PFSK-1 (cell line): Measurements from ENCODE around the gene MCFD2.

ENCODE experiments used
- FOXP2 ChIP-seq: optimal IDR thresholded peaks from 2 replicates; pipeline ENCODE3; 2011; ENCODE audit warnings: borderline replicate concordance, control low read depth, inconsistent platforms; ENCODE audit not compliant: insufficient read depth; ENCODE audit errors: extremely low read length, extremely low read depth
- POLR2AphosphoS5 ChIP-seq: IDR thresholded peaks from 2 replicates; pipeline ENCODE4 v1.6.1; 2012; ENCODE audit warnings: low read depth, mild to moderate bottlenecking, control low read depth, low read length, moderate library complexity
- SIN3A ChIP-seq: IDR thresholded peaks from 2 replicates; pipeline ENCODE4 v1.6.1; 2012; ENCODE audit warnings: mild to moderate bottlenecking, low read length, moderate library complexity, borderline replicate concordance; ENCODE audit not compliant: insufficient read depth
- TAF1 ChIP-seq: IDR thresholded peaks from 2 replicates; pipeline ENCODE4 v1.6.1; 2012; ENCODE audit warnings: low read length, control low read depth, borderline replicate concordance; ENCODE audit not compliant: insufficient read depth
- TF ChIP-seq, protein P1 (sequence below), 2 experiments: IDR thresholded peaks; 2 replicates each; pipeline versions ENCODE4 v1.6.1 to v1.8.0; 2011 to 2012; ENCODE audit warnings: low read depth in 2 of 2, low read length in 2 of 2, control low read depth in 1 of 2, inconsistent platforms in 1 of 2, mild to moderate bottlenecking in 1 of 2, moderate library complexity in 1 of 2; ENCODE audit not compliant: insufficient read depth in 1 of 2

MCFD2 gene

DNA sequence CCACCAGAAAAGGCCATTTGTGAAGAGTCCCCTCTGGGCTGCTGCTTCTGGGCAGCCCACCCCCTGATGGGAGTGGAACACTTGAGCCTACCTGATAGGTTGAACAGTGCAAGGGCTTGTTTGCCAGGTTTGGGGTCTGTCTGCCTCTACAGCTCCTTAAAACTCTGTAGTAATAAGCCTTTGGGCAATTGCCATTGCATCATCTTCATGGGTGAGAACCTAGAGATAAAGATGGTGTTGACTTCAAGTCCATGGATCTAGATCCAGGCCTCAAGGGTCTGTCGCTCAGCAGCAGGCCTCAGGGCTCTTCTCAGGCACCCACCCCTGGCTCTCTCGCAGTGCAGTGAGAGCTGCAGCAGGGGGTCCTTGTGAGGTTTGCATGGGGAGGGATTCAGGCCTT lies 47.1 kb upstream of the MCFD2 start:
- TF ChIP-seq SIN3A (no peak), POLR2AphosphoS5 (no peak), FOXP2 (no peak), TAF1 (no peak)
- TF ChIP-seq, protein P1, sequence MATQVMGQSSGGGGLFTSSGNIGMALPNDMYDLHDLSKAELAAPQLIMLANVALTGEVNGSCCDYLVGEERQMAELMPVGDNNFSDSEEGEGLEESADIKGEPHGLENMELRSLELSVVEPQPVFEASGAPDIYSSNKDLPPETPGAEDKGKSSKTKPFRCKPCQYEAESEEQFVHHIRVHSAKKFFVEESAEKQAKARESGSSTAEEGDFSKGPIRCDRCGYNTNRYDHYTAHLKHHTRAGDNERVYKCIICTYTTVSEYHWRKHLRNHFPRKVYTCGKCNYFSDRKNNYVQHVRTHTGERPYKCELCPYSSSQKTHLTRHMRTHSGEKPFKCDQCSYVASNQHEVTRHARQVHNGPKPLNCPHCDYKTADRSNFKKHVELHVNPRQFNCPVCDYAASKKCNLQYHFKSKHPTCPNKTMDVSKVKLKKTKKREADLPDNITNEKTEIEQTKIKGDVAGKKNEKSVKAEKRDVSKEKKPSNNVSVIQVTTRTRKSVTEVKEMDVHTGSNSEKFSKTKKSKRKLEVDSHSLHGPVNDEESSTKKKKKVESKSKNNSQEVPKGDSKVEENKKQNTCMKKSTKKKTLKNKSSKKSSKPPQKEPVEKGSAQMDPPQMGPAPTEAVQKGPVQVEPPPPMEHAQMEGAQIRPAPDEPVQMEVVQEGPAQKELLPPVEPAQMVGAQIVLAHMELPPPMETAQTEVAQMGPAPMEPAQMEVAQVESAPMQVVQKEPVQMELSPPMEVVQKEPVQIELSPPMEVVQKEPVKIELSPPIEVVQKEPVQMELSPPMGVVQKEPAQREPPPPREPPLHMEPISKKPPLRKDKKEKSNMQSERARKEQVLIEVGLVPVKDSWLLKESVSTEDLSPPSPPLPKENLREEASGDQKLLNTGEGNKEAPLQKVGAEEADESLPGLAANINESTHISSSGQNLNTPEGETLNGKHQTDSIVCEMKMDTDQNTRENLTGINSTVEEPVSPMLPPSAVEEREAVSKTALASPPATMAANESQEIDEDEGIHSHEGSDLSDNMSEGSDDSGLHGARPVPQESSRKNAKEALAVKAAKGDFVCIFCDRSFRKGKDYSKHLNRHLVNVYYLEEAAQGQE (IDR thresholded peaks at IDR 0.05; ENCODE audit: insufficient read depth in 1 of 2, low read depth in 2 of 2, low read length in 2 of 2) = no peak

DNA sequence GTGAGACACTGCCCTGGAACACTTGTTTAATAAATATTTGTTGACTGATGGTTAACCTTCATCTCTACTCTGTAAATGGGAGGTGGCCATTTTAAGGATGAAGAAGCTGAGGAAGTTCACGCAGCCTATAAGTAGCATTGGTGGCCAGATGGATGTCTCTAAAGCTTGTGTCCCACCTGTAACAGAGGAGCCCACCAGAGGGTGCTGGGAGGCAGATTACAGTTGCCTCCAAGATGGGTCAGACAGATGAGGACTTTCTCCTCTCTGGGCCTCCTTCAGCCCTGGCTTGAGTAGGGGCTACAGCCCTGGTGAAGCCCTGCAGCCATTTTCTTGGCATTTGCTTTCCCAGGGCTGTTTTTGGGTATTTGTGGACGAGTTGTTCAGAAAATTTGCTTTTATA lies 45.0 kb upstream of the MCFD2 start:
- TF ChIP-seq SIN3A = no peak

DNA sequence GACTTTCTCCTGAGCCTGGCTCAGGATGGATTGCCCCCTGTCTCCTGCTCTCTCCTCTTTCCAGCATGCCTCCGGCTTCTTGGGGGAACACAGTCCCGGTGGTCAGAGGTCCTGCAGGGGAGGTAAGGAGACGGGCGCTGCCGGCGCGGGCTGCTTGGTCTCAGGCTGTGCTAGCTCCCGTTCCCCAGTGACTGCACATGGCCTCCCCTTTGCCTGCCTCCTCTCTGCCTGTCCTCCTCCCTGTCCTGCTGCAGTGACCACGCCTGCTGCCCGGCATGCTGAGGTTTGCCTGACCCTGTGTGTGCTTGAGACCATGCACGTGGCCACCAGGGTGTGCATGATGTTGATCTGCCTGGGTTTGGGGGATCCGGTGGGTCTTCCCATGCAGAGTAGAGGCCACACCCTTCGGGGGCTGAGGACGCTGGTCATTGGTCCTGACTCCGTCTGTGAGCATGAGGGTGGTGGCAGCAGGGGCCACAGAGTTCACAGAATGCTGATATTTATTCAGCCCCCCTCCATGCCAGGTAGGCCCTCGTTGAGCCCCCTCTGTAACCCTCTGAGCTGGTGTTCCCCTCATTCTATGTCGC lies 42.9 kb upstream of the MCFD2 start:
- TF ChIP-seq, protein P1 (IDR thresholded peaks at IDR 0.05; ENCODE audit: insufficient read depth in 1 of 2, low read depth in 2 of 2, low read length in 2 of 2) = no peak
- TF ChIP-seq POLR2AphosphoS5 = no peak
- TF ChIP-seq SIN3A = no peak
- no peak for TF ChIP-seq TAF1
- TF ChIP-seq FOXP2 = no peak

DNA sequence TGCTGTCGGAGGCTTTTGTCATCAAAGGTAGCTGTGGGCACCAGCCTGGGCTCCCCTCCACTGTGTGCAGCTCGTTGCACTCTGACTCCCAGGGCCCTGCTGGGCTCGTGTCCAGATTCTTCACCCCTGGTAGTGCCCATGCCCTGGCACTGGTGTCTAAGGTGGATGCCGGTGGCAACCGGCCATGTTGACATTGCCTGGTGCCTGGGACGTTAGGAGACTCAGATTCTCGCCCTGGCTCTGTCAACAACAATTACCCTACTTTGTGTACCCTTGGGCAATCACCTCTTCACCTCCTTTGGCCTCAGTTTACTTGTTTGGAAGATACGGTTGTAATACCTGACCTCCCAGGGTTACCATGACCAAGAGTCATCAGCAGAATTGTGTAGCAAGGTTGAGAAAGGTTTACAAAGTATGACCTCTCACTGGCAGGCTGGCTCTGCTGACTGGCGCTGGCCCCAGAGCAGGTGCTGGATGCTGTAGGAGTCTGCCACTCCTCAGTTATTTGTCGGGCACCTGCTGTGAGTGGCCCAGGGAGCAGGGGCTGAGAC lies 41.5 kb upstream of the MCFD2 start:
- TF ChIP-seq, protein P1 (IDR thresholded peaks at IDR 0.05; ENCODE audit: insufficient read depth in 1 of 2, low read depth in 2 of 2, low read length in 2 of 2) = no peak
- TF ChIP-seq POLR2AphosphoS5 (no peak), SIN3A (no peak), TAF1 (no peak), FOXP2 (no peak)

DNA sequence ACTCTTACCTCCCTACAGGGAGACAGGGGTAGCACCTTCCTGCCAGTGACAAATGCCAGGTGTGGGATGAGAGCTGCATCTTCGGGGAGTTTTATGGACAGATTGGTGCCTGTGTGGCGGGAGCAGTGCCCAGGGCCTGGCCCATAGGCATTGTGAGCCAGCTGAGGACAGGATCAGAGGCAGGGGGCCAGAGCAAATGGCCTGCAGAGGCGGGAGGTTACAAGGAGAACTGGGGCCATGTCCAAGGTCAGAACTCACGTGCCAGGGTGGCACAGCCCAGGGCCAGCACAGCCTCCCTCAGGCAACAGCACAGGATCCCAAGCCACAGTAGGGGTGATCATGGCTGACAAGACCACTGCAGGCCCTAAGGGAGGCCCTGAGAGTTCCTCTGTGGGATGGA lies 40.2 kb upstream of the MCFD2 start:
- TF ChIP-seq SIN3A = no peak
- TF ChIP-seq TAF1 = no peak
- no peak for TF ChIP-seq POLR2AphosphoS5
- TF ChIP-seq FOXP2 = no peak
- TF ChIP-seq, protein P1 (IDR thresholded peaks at IDR 0.05; ENCODE audit: insufficient read depth in 1 of 2, low read depth in 2 of 2, low read length in 2 of 2) = no peak
